GM12892 (cell line): ENCODE data around the gene PLK2.

ENCODE experiments used
- POLR2A ChIP-seq: IDR thresholded peaks from 2 replicates; pipeline ENCODE4 v1.6.1; 2011; ENCODE audit warnings: low read depth, low read length, control low read depth
- POLR2AphosphoS5 ChIP-seq: IDR thresholded peaks from 2 replicates; pipeline ENCODE4 v1.6.1; 2011; ENCODE audit warnings: low read depth, low read length, control low read depth
- TAF1 ChIP-seq: IDR thresholded peaks from 2 replicates; pipeline ENCODE4 v1.6.1; 2011; ENCODE audit warnings: low read depth, mild to moderate bottlenecking, control low read depth, low read length, borderline replicate concordance

- TF ChIP-seq POLR2A (no peak), POLR2AphosphoS5 (no peak), TAF1 (no peak)
These were observed 7.9 kb downstream of the PLK2 start for GRCh38 chr5:58451732-58452565.
